GM11168 (cell line): Measurements from ENCODE around the gene SAMD13.

ENCODE experiments used
- in situ Hi-C: fragments of 300-500 bp; cut with MboI; formaldehyde crosslinking; loops from one replicate; pipeline ENCODE4 v1.12.0; 2022; ENCODE audit warnings: low sequenced_read_pairs; ENCODE audit not compliant: unreplicated experiment

SAMD13 gene, protein sequence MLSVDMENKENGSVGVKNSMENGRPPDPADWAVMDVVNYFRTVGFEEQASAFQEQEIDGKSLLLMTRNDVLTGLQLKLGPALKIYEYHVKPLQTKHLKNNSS

DNA sequence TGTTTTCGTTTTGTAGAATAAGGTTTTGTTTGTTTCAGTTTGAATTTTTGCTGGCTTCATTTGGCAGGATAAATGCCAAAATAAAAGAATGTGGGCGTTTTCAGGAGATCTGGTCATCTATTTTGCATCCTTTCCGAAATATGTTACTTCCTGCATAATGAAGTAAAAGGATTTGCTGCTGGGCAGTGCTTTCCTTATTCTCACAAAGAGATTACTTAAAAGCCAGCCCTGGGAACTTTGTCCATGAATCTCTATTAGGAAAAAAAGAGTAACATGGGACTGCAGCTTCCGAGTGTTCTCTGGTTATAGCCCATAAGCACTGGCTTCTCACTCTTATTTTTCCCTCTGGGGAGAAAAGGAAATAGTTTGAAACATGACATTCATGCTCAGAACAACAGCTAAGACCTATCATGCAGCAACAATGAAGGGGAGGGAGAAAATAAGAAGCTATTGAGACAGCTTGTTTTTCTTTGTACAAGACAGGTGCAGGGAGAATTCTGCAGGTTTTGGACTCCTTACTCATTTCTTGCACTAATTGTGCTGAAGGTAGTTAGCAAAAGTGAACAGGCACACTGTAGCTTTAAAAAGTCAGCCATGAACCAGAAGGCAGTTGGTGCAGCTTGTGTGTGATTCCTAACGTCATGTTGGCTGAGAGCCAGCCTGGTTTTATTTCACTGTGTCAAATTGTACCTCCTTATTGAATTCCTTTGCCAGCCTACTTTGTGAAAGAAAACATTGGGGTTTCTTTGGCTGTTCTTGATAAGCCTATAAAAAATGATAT lies at the start of gene SAMD13:
Gene SAMD13 (plus strand): TSS at position 705 of the 781 bp plus-strand sequence. CDS start 1,527 bp downstream, outside the sequence.
- in situ Hi-C loops: no loop called here

DNA sequence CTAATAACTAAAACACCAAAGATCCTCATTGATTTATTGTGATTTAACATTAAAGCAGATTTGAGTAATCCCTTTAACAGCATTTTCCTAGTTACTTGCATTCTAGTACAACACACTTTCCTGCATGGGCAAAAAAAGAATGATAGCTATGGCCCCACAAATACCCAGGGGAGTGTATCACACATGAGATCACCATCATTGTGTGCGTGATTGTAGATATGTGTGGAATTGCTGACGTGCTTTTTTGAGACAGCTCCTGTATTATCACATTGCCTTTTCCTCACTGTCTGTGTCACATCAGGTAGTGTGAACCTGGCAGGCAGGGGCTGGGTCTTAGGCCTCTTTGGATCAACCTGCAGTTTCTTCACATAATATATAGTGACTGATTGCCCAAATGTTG lies 48.5 kb upstream of the SAMD13 start:
- in situ Hi-C loops: no loop called here

DNA sequence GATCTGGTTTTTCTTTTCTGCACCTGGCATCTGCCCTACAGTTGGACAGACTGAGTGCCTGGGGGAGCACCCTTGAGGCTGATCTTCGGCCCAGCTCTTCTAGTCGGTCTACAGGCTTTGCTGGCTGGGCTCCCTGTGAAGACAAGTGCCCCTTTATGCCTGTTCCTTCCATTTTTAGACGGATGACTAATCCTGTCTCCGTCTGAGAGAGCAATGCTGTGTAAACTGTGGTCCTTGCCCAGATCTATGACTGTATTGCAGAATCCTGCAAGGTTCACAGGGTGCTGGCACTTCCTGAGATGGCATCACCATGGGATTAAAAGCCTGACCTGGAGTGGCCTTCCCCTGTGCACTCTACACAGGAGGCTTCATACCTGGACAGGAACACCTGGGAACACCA lies 47.6 kb upstream of the SAMD13 start:
- in situ Hi-C loops: no loop called here

- in situ Hi-C loops: no loop called here
These were observed 46.7 kb upstream of the SAMD13 start for GRCh38 chr1:84254703-84255238.

DNA sequence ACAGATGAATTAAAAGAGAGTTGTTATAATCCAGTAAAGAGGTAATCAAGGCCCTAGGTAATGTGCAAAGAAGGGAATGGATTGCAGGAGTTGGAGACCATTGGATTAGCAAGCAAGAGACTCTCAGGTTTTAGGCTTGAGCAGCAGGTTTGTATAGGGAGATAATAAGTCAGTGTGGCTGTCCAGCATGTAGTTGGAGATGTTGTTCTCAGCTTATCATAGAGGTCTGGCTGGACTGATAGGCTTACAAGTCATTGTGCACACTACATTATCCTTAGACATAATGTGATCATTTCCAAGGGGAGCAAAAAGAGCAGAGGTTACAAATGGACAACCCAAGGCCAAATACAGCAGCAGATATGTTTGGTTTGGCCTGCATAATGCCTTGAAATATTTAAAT lies 45.9 kb upstream of the SAMD13 start:
- in situ Hi-C loops: no loop called here

GRCh38 chr1:84257617-84258016 lies 43.9 kb upstream of the SAMD13 start:
- in situ Hi-C loops: no loop called here

DNA sequence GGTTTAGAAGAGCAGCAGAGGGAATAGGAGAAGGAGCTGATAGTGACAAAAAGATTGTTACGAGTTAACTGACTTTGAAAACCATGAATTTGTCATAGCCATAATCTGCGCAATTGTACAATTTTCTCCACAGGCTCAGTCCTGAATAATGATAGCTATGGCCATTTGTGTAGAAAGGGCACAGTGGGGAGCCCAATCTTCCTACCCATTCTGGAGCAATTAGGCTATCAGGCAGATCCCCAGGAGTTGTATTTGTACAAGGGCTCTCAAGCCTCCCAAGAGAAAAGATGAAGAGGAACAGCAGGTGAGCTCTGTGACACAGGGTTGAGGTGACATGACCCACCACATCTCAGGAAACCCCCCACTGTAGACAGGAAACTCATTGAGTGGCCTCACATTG lies 42.1 kb upstream of the SAMD13 start:
- in situ Hi-C loops: no loop called here

GRCh38 chr1:84259989-84260388 lies 41.5 kb upstream of the SAMD13 start:
- in situ Hi-C loops: no loop called here

DNA sequence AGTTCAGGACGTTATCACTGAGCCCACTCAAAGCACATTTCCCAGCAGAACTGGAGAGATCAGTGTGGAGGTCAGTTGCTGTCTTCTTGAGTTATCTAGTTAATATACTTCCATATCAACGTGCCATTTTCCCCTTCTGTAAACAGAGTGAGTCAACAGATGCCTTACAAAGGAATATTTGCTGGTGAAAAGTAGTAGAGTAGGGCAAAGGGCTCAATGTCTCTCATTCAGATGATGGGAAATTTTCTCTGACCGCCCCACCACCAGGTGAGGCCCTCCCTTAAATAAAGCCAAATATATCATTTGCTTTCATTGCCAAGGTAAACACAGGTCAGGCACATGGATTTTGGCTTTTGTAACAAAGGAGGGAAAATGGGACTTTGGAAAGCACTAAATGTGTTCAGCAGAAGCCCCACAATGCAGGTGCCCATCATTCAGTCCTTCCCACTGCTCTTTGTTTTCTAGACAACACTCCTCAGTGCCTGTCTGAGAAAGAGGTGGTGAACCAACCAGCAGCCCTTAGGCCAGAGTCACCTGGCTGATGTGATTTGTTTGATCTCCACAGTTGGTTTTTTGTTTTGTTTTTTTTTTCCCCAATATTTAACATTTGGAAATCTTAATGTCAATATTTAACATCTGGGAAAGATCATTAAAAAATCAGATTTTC lies 40.5 kb upstream of the SAMD13 start:
- in situ Hi-C loops: no loop called here

DNA sequence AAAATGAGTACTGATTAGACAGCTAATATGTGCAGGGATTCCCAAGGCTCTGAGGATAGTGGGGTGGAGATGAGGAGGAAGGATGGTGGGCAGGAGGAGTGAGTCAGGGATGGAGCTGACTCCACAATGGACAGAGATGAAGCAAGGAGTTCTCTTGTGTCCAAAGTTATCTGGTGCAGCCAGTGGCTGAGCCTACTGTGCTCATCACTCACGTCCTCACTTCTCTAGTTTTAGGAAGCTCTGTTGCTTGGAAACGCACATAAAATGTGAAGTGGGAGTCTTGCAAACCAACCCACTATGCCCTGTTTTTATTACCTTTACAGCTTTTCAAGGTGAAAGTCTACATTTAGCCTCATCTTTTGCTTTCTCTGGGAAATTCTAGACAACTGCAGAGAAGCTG lies 36.5 kb upstream of the SAMD13 start:
- in situ Hi-C loops: no loop called here

- in situ Hi-C loops: no loop called here
These were observed 35.6 kb upstream of the SAMD13 start for GRCh38 chr1:84265867-84266266.

- in situ Hi-C loops: no loop called here
These were observed 34.8 kb upstream of the SAMD13 start for GRCh38 chr1:84266748-84267147.

DNA sequence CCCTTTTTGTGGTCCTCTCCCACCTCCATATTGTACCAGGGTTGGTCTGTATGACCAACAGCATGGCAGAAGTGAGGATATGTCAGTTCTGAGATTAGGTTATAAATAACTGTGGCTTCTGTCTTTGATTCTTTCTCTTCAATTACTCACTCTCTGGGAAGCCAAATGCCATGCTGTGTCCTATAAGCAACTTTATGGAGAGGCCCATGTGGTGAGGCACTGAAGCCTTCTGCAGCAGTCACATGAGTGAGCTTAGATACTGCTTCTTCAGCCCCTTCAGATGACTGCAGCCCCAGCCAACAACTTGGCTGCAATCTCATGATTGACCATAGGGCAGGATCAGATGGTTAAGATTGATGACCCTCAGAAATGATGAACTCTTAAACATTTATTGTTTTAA lies 34.0 kb upstream of the SAMD13 start:
- in situ Hi-C loops: no loop called here

DNA sequence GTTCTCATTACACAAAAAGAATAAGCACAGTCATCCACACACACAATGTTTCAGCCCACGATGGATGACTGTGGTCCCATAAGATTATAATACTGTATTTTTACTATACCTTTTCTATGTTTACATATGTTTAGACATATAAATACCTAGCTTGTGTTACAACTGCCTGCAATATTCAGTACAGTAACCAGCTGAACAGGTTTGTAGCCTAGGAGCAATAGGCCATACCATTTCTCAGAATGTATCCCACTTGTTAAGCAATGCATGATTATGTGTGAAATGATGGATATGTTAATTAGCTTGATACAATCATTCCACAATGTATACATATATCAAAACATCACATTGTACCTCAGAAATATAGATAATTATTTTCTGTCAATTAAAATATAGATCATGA lies 33.2 kb upstream of the SAMD13 start:
- in situ Hi-C loops: no loop called here

DNA sequence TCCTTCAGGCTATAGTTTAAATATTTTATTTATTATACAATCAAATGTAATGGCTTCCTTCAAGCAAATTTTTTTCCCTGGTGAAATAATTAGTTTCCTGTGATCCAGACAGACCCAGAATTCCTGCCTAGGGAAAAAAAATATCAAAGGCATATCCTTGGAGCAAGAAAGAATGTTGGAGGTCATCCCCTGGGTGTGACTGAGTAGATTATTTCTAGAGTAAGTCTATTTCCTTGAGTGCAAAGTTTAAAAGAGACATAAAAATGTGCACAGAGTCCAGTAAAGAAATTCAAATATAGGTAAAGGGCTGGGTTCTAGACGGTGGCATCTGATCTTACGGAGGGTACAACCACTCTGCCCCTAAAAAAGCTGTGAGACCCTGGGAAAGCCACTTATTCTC lies 32.2 kb upstream of the SAMD13 start:
- in situ Hi-C loops: no loop called here

GRCh38 chr1:84271441-84272151 lies 29.9 kb upstream of the SAMD13 start:
- in situ Hi-C loops: no loop called here

DNA sequence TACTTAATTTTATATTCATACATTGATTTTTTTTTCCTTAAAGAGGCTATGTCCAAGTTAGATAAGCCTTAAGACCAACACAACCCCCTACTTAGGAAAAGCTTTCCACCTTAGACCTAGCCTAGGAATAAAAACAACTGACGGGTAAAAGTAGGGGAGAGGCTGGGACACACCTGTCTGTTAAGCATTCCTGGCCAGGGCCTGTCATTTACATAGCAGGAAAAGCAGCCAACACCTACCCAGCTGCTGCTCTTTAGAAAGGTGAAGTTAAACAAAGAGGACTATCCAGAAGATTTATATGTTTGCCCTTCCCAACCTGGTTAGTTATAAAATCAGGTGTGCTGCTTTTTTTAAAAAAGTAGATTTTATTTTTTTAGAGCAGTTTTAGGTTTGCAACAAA lies 29.1 kb upstream of the SAMD13 start:
- in situ Hi-C loops: no loop called here

DNA sequence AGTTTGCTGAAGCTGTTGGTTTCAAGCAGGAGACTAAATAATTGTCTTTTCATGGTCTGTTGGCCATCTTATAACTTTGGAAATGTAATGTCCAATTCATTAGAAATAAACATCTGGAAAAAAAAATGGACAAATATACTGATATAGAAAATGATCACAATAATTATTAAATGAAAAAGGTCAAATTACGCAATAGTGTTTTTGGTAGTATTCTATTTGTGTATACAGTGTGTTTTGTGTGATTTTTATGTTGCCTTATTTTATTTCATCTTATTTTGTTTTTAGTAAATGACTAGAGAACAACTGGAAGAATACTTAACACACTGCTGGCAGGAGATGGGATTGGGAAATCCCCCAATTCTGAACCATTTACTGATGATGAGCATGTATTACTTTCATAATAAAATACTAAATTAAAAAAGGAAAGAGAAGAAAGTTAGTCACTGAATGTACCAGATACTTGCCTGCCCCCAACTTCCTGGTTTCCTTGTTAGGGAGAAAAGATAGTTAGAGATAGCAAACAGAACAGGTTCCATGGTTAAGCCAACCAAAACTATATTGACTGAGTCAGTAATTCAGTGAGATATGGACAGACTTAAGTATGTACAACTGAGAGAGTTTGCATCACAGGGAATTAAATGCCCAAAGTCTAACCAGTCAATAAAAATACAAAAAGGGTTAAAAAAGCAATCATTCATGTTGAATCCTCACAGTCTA lies 24.0 kb upstream of the SAMD13 start:
- in situ Hi-C loops: no loop called here

DNA sequence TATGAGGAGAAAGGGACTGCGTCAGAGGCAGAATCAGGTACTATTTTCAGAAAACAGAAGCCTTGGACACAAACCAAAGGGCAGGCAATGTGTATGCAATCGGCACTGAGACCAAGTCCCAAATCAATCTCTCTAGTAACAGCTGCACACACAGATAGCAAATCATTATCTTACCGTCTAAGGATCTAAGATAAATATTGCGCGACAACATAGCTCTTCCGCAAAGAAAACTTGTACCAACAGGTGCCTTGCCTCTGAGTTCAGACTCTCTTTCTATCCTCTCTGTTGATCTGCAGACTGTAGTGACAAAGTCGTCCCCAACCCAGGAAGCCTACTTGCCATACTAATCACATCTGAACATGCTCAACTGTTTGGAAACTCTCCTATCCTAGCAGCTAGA lies 22.6 kb upstream of the SAMD13 start:
- in situ Hi-C loops: no loop called here

GRCh38 chr1:84280912-84281311 lies 20.6 kb upstream of the SAMD13 start:
- in situ Hi-C loops: no loop called here
